Esophagus squamous epithelium (tissue), 5 donors: Measurements from ENCODE around the gene MCHR2. TPM values are rescaled to one million over a fixed set of nuclear protein-coding genes. Genes with fewer than 3 reads are reported as not detected.
A peak's percentile ranks its signal among the peaks of the same experiment; 100 is the strongest.
"Not testable (repeated sequence)": the region's sequence is repeated elsewhere in the genome, so short reads cannot be mapped to it uniquely, and the experiment has no call there.

ENCODE experiments used
- DNase-seq: peaks from one replicate; lab custom pipeline; 2025; lab: John Stamatoyannopoulos, UW
- H3K27ac ChIP-seq, 4 donors: fragments of 200-600 bp; sonication (generic); one replicate each; pipeline ENCODE4 v1.5.1; 2016 to 2019; ENCODE audit warnings: mild to moderate bottlenecking in 1 of 4
- H3K27me3 ChIP-seq, 4 donors: fragments of 200-600 bp; sonication (generic); 1 replicate in 3 of 4; 2 replicates in 1 of 4; pipeline versions ENCODE4 v1.5.1 to v1.6.0; 2017 to 2021; ENCODE audit warnings: antibody characterized with exemption in 1 of 4
- H3K36me3 ChIP-seq, 3 donors: fragments of 200-600 bp; sonication (generic); one replicate each; pipeline ENCODE4 v1.5.1; 2016 to 2019
- H3K4me1 ChIP-seq, 3 donors: fragments of 200-600 bp; sonication (generic); one replicate each; pipeline ENCODE4 v1.5.1; 2017 to 2019
- H3K4me3 ChIP-seq, 4 donors: fragments of 200-600 bp; sonication (generic); 1 replicate in 3 of 4; 2 replicates in 1 of 4; pipeline ENCODE4 v1.5.1; 2016 to 2019; ENCODE audit warnings: mild to moderate bottlenecking in 2 of 4, moderate library complexity in 1 of 4
- H3K9me3 ChIP-seq, 3 donors: fragments of 200-600 bp; sonication (generic); one replicate each; pipeline ENCODE4 v1.5.1; 2016 to 2019
- POLR2A ChIP-seq, 4 donors: fragments of 450-650 bp; IDR thresholded peaks; one replicate each; pipeline ENCODE4 v1.6.1; 2017; ENCODE audit warnings: antibody characterized with exemption in 4 of 4, mild to moderate bottlenecking in 4 of 4, moderate library complexity in 3 of 4
- WGBS, 2 donors: methylation state at CpG; one replicate each; pipeline ENCODE4 v1.1.5; 2018; 5-methylcytosine and 5-hydroxymethylcytosine counted together
- intact Hi-C: fragments of 100-400 bp; cut with DNase I; formaldehyde crosslinking; loops from one replicate; pipeline ENCODE4 v1.15.0; 2022
- total RNA-seq, 4 donors: library from RNA; depleted of rRNA; stranded (reverse); fragments of >200 nt; gene quantifications; one replicate each; pipeline ENCODE4 v1.1.0, GENCODE V29; 2016
- TF ChIP-seq, protein P1 (sequence below), 6 experiments: fragments of 450-650 bp in 4 of 6; fragments of 200-600 bp in 2 of 6; sonication (generic) in 2 of 6; IDR thresholded peaks; one replicate each; pipeline ENCODE4 v1.5.1; 2016 to 2019; ENCODE audit warnings: antibody characterized with exemption in 6 of 6, mild to moderate bottlenecking in 4 of 6, moderate library complexity in 4 of 6
- donor health status: DM: yes; HTN: yes; CAD: no.

Gene MCHR2, protein sequence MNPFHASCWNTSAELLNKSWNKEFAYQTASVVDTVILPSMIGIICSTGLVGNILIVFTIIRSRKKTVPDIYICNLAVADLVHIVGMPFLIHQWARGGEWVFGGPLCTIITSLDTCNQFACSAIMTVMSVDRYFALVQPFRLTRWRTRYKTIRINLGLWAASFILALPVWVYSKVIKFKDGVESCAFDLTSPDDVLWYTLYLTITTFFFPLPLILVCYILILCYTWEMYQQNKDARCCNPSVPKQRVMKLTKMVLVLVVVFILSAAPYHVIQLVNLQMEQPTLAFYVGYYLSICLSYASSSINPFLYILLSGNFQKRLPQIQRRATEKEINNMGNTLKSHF
- not detected for total RNA-seq

DNA sequence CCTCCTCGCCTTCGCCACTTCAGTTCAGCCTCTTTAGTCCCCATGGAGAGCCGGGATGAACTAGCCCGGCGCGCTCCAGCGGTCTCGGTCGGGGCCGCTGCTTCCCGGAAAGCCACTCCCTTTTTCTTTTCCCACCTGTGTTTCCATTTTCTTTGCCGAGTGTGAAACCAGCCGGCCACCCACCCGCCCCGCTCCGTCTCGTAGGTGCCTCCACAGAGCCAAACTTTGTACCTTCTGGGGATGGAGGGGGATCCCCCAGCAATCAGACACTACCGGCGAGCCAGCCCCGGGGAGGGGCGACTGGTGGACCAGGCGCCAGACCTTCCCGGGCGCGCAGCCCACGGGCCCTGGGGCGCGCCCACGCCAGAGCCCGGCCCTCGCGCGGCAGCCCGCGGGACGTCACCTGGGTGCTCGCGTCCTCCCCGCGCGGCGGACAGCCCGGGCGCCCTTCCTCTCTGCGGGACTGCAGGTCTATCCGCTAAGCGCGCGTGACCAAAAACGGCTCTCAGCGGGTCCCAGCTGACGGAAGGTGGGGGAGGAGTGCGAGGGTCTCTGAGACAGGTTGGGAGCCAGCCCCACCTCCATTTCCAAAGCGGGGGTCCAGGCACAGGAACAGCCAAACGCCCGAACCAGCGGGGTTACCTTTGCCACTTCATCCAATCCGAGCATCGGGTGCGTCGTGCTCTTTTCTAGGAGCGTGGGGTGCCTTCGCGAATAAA is at the start of gene MCHR2:
Gene MCHR2, minus strand, starts transcription at position 691 of the 719 bp plus-strand sequence. CDS start 38,076 bp downstream, outside the sequence.
- peaks cover 0 to 51% (median 2%) of the 10 kb centered on the region in 4 donors for H3K27me3 ChIP-seq
- no peaks in the 10 kb centered on the region for H3K9me3 ChIP-seq
- peak within 1 kb of the TSS in 2 of 4 donors; percentile 24 to 47 for H3K4me3 ChIP-seq
- TF ChIP-seq, protein P1, sequence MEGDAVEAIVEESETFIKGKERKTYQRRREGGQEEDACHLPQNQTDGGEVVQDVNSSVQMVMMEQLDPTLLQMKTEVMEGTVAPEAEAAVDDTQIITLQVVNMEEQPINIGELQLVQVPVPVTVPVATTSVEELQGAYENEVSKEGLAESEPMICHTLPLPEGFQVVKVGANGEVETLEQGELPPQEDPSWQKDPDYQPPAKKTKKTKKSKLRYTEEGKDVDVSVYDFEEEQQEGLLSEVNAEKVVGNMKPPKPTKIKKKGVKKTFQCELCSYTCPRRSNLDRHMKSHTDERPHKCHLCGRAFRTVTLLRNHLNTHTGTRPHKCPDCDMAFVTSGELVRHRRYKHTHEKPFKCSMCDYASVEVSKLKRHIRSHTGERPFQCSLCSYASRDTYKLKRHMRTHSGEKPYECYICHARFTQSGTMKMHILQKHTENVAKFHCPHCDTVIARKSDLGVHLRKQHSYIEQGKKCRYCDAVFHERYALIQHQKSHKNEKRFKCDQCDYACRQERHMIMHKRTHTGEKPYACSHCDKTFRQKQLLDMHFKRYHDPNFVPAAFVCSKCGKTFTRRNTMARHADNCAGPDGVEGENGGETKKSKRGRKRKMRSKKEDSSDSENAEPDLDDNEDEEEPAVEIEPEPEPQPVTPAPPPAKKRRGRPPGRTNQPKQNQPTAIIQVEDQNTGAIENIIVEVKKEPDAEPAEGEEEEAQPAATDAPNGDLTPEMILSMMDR (IDR thresholded peaks at IDR 0.05): no peak
- no peak for TF ChIP-seq POLR2A (IDR thresholded peaks at IDR 0.05)
- peaks cover 0 to 10% (median 0%) of the 10 kb centered on the region in 3 donors for H3K4me1 ChIP-seq
- H3K36me3 ChIP-seq: no peaks in the 10 kb centered on the region
- intact Hi-C loops: no loop called here
- no peak within 1 kb of the TSS for H3K27ac ChIP-seq
- WGBS, 2 donors: 11 to 21% methylated on average over 22 to 38 of the region's 64 CpGs
- DNase-seq: no peak

DNA sequence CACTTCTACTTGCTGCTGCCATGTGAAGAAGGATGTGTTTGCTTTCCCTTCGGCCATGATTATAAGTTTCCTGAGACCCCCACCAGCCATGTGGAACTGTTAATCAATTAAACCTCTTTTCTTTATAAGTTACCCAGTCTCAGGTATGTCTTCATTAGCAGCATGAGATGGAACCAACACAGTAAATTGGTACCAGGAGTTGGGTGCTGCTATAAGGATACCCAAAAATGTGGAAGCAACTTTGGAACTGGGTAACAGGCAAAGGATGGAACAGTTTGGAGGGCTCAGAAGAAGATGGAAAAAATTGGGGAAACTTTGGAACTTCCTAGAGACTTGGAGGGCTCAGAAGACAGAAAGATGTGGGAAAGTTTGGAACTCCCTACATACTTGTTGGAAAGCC is 44.5 kb upstream of the MCHR2 start:
- intact Hi-C loops, H3K9me3 ChIP-seq, DNase-seq, H3K4me1 ChIP-seq, H3K4me3 ChIP-seq, H3K36me3 ChIP-seq, H3K27me3 ChIP-seq, H3K27ac ChIP-seq: not testable (repeated sequence)
- WGBS, 2 donors: 10 to 82% methylated on average over 1 of the region's 1 CpG

DNA sequence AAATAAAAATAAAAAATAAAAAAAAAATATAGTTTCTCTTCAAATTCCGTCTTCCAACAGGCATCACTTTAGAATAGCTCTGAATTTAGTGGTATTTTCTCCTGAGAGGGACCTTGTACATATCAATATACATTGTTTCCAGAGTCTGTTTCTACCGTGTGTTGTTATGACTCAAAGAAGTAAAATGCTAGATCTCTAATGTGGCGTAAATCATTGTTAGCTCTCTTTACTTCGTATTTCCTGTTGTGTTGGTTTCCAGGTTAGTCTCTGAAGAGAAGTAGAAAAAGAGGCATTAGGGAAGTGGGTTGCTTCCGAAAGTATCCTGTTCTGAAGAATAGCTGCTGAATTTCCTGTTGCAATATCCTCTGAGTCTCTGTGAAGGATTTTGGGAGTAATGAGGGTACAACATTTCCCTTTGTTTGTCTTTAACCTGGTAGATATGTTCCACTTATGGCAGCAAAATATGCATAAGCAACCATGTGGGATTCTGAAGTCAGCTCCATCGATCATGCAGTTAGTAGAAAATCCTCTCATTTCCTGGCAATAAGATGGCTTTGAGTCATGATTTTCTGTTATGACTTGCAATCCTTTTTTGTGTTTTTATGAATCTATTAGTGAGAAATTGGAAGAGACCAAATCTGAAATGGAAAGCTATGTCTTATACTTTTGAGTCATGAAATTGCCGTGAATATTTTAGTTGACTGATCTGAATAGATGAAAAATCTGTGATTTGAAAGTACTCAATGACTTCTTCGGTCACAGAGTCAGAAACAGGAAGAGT is 42.0 kb upstream of the MCHR2 start:
- no peak for DNase-seq
- no peaks in the 10 kb centered on the region for H3K9me3 ChIP-seq
- no peak overlapping the region for H3K27ac ChIP-seq
- WGBS, 2 donors: 41 to 50% methylated on average over 8 of the region's 8 CpGs
- H3K4me3 ChIP-seq: no peak overlapping the region
- TF ChIP-seq, protein P1 (IDR thresholded peaks at IDR 0.05): no peak
- TF ChIP-seq POLR2A (IDR thresholded peaks at IDR 0.05): no peak
- H3K27me3 ChIP-seq: no peaks in the 10 kb centered on the region
- H3K4me1 ChIP-seq: no peaks in the 10 kb centered on the region
- no peaks in the 10 kb centered on the region for H3K36me3 ChIP-seq
- intact Hi-C loops: no loop called here

DNA sequence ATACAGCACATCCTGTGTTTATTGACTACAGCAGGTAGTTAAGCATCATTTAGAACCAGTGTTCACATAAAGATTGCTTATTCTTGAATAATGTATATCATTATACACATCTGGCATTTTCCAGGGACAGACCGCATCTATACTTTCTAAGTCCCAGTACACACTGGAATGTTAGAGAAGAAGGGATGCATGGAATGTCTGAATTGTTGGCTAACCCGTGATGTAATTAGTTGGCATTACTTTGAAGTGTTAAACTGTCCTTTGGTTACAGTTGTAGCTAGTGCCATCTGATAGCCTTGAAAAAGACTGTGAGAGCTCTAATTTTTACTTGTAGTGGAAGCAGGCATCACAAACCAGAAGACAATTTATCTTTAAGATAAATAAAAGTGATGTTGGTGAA is 29.8 kb upstream of the MCHR2 start:
- no peaks in the 10 kb centered on the region for H3K36me3 ChIP-seq
- no peak overlapping the region for H3K4me3 ChIP-seq
- WGBS, 2 donors: 62 to 71% methylated on average over 2 of the region's 2 CpGs
- H3K27me3 ChIP-seq: no peaks in the 10 kb centered on the region
- no peaks in the 10 kb centered on the region for H3K9me3 ChIP-seq
- no peak for TF ChIP-seq POLR2A (IDR thresholded peaks at IDR 0.05)
- TF ChIP-seq, protein P1 (IDR thresholded peaks at IDR 0.05): no peak
- H3K27ac ChIP-seq: no peak overlapping the region
- no peaks in the 10 kb centered on the region for H3K4me1 ChIP-seq
- no peak for DNase-seq
- intact Hi-C loops: no loop called here

DNA sequence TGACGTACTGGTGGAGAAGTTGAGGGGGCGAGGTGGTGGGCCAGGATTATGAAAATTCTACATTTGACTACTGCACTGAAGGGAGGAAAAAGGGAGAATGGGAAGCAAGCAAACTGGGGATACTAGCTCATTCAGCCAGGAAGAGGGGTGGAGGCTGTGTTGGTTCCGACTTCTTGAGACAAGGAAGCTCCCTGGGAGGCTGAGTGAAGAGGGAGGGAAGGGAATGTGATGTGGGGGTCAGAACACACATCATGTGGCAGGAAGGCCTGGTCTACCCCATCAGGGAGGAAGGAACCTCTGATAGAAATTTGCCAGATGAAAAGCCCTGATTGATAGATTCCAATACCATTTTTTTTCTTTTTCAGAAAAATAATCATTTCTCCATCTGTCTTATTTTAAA is 28.8 kb upstream of the MCHR2 start:
- intact Hi-C loops: no loop called here
- TF ChIP-seq POLR2A (IDR thresholded peaks at IDR 0.05): no peak
- TF ChIP-seq, protein P1 (IDR thresholded peaks at IDR 0.05): no peak
- H3K36me3 ChIP-seq: no peaks in the 10 kb centered on the region

More for the DNA sequence above, 28.8 kb upstream of the MCHR2 start:
- no peak overlapping the region for H3K4me3 ChIP-seq
- no peaks in the 10 kb centered on the region for H3K27me3 ChIP-seq
- no peak for DNase-seq
- H3K27ac ChIP-seq: no peak overlapping the region
- no peaks in the 10 kb centered on the region for H3K4me1 ChIP-seq
- 74 to 76% methylated on average over 3 of the region's 3 CpGs for WGBS, 2 donors
- peaks cover 0 to 2% (median 0%) of the 10 kb centered on the region in 3 donors for H3K9me3 ChIP-seq
